H1 (cell line): ENCODE measurements around the gene ZNF761. TPM values are rescaled to one million over a fixed set of nuclear protein-coding genes. Genes with fewer than 3 reads are reported as not detected.
"Not testable (repeated sequence)": the region's sequence is repeated elsewhere in the genome, so short reads cannot be mapped to it uniquely, and the experiment has no call there.

Experiments
- CTCF ChIA-PET: fragments of 300-600 bp; sonication (Branson Sonifier 250); formaldehyde crosslinking; loops from one replicate; lab custom pipeline; 2021; ENCODE audit not compliant: partially characterized antibody; lab: Charles Lee
- POLR2A ChIA-PET: fragments of 300-600 bp; sonication (Branson Sonifier 250); formaldehyde crosslinking; loops from one replicate; lab custom pipeline; 2021; ENCODE audit warnings: inconsistent platforms; ENCODE audit not compliant: partially characterized antibody; lab: Charles Lee
- DNase-seq, 2 experiments: peaks; one replicate each; pipeline versions ENCODE4 v3.0.0 to v3.0.0-alpha.2; 2010 to 2022; ENCODE audit warnings: low spot score in 2 of 2, low read depth in 1 of 2, mixed read lengths in 1 of 2
- FAIRE-seq: peaks from 2 replicates; lab custom pipeline; 2011; peaks lifted over from hg19 to GRCh38; lab: Jason Lieb, UNC
- H2AFZ ChIP-seq: 2 replicates; pipeline ENCODE4 v1.8.1; 2012; ENCODE audit warnings: low read length, inconsistent platforms
- H2AK5ac ChIP-seq: 2 replicates; pipeline ENCODE4 v1.6.1; 2013; ENCODE audit warnings: low read depth, low read length
- H2BK120ac ChIP-seq: replicated peaks from 2 replicates; pipeline ENCODE3; 2013; ENCODE audit warnings: low read depth, low read length, inconsistent platforms
- H2BK12ac ChIP-seq: 2 replicates; pipeline ENCODE4 v1.6.1; 2013; ENCODE audit warnings: low read depth, low read length
- H2BK15ac ChIP-seq: 2 replicates; pipeline ENCODE4 v1.6.1; 2013; ENCODE audit warnings: low read length
- H2BK20ac ChIP-seq: 2 replicates; pipeline ENCODE4 v1.6.1; 2013; ENCODE audit warnings: low read length
- H2BK5ac ChIP-seq: 2 replicates; pipeline ENCODE4 v1.6.1; 2013; ENCODE audit warnings: low read depth, low read length
- H3K14ac ChIP-seq: 2 replicates; pipeline ENCODE4 v1.6.1; 2013; ENCODE audit warnings: inconsistent platforms; ENCODE audit not compliant: insufficient read length
- H3K18ac ChIP-seq: 2 replicates; pipeline ENCODE4 v1.6.1; 2013; ENCODE audit warnings: low read length; ENCODE audit errors: extremely low read depth
- H3K23ac ChIP-seq: 2 replicates; pipeline ENCODE4 v1.6.1; 2013; ENCODE audit warnings: inconsistent platforms; ENCODE audit not compliant: insufficient read length
- H3K23me2 ChIP-seq: 2 replicates; pipeline ENCODE4 v1.6.1; 2013; ENCODE audit warnings: low read depth, low read length
- H3K27ac ChIP-seq: 2 replicates; pipeline ENCODE4 v1.6.1; 2011; ENCODE audit warnings: low read depth, low read length, inconsistent platforms
- H3K27me3 ChIP-seq, 4 experiments: replicated peaks in 1 of 4; 1 replicate in 1 of 4; 2 replicates in 3 of 4; pipeline versions ENCODE4 v1.6.1 to v1.8.1; 2011 to 2013; ENCODE audit warnings: low read length in 3 of 4, mild to moderate bottlenecking in 3 of 4, inconsistent platforms in 2 of 4, mixed read lengths in 2 of 4, moderate library complexity in 1 of 4; ENCODE audit not compliant: control insufficient read depth in 3 of 4, insufficient read depth in 3 of 4; ENCODE audit errors: extremely low read depth in 1 of 4
- H3K36me3 ChIP-seq, 4 experiments: 2 replicates each; pipeline versions ENCODE4 v1.6.1 to v1.8.1; 2011 to 2013; ENCODE audit warnings: mild to moderate bottlenecking in 4 of 4, low read length in 3 of 4, moderate library complexity in 2 of 4, control low read depth in 1 of 4, inconsistent platforms in 1 of 4; ENCODE audit not compliant: insufficient read depth in 4 of 4, control insufficient read depth in 2 of 4
- H3K4ac ChIP-seq: replicated peaks from 2 replicates; pipeline ENCODE3; 2013; ENCODE audit warnings: low read length, low read depth, mixed read lengths, inconsistent platforms; ENCODE audit not compliant: insufficient read length
- H3K4me1 ChIP-seq, 4 experiments: replicated peaks in 1 of 4; 1 replicate in 1 of 4; 2 replicates in 3 of 4; pipeline versions ENCODE4 v1.6.1 to v1.8.1; 2011 to 2013; ENCODE audit warnings: low read length in 3 of 4, inconsistent platforms in 2 of 4, mixed read lengths in 1 of 4; ENCODE audit not compliant: insufficient read depth in 4 of 4, control insufficient read depth in 3 of 4
- H3K4me2 ChIP-seq, 2 experiments: 2 replicates each; pipeline versions ENCODE4 v1.6.1 to v1.8.1; 2011 to 2013; ENCODE audit warnings: low read depth in 2 of 2, low read length in 2 of 2, control low read depth in 1 of 2, inconsistent platforms in 1 of 2, mild to moderate bottlenecking in 1 of 2; ENCODE audit not compliant: insufficient read depth in 1 of 2
- H3K4me3 ChIP-seq, 4 experiments: fragments of 200-600, 300-600 bp in 1 of 4; sonication (generic), shearing (Covaris generic), sonication (Bioruptor Twin) in 1 of 4; 2 replicates each; pipeline versions ENCODE4 v1.5.1 to v1.8.1; 2011 to 2016; ENCODE audit warnings: low read length in 4 of 4, low read depth in 3 of 4, control low read depth in 2 of 4, inconsistent platforms in 2 of 4, mild to moderate bottlenecking in 2 of 4, mixed read lengths in 1 of 4, moderate library complexity in 1 of 4; ENCODE audit not compliant: insufficient read depth in 2 of 4; ENCODE audit errors: extremely low read depth in 1 of 4
- H3K56ac ChIP-seq: replicated peaks from 2 replicates; pipeline ENCODE3; 2013; ENCODE audit warnings: low read depth, mild to moderate bottlenecking, mixed read lengths, low read length, inconsistent platforms; ENCODE audit not compliant: insufficient read length
- H3K79me1 ChIP-seq: 2 replicates; pipeline ENCODE4 v1.6.1; 2013; ENCODE audit warnings: low read depth, low read length, control low read depth
- H3K79me2 ChIP-seq, 2 experiments: 2 replicates each; pipeline versions ENCODE4 v1.6.1 to v1.8.1; 2012 to 2013; ENCODE audit warnings: low read length in 2 of 2, mild to moderate bottlenecking in 2 of 2, inconsistent platforms in 1 of 2; ENCODE audit not compliant: insufficient read depth in 2 of 2, control insufficient read depth in 1 of 2
- H3K9ac ChIP-seq, 4 experiments: replicated peaks in 1 of 4; 1 replicate in 1 of 4; 2 replicates in 3 of 4; pipeline versions ENCODE4 v1.6.1 to v1.8.1; 2011 to 2013; ENCODE audit warnings: low read depth in 3 of 4, low read length in 3 of 4, control low read depth in 2 of 4, mild to moderate bottlenecking in 2 of 4, moderate library complexity in 2 of 4, inconsistent platforms in 1 of 4; ENCODE audit errors: extremely low read depth in 1 of 4
- H3K9me3 ChIP-seq, 2 experiments: 2 replicates each; pipeline versions ENCODE4 v1.6.1 to v1.8.1; 2012 to 2013; ENCODE audit warnings: mild to moderate bottlenecking in 2 of 2, moderate library complexity in 2 of 2, control low read depth in 1 of 2, inconsistent platforms in 1 of 2, low read depth in 1 of 2, low read length in 1 of 2, mixed read lengths in 1 of 2; ENCODE audit not compliant: insufficient read depth in 2 of 2
- H4K20me1 ChIP-seq, 2 experiments: replicated peaks in 1 of 2; 2 replicates each; pipeline versions ENCODE3 to v1.8.1; 2011 to 2013; ENCODE audit warnings: inconsistent platforms in 2 of 2, low read length in 2 of 2, mild to moderate bottlenecking in 1 of 2; ENCODE audit not compliant: insufficient read depth in 2 of 2, control insufficient read depth in 1 of 2
- H4K5ac ChIP-seq: 2 replicates; pipeline ENCODE4 v1.6.1; 2013; ENCODE audit warnings: low read length, low read depth, mixed read lengths, inconsistent platforms; ENCODE audit not compliant: insufficient read length
- H4K8ac ChIP-seq: 2 replicates; pipeline ENCODE4 v1.8.0; 2013; ENCODE audit warnings: mild to moderate bottlenecking, moderate library complexity, low read length, inconsistent platforms; ENCODE audit not compliant: insufficient read depth; ENCODE audit errors: extremely low read depth
- H4K91ac ChIP-seq: replicated peaks from 2 replicates; pipeline ENCODE3; 2013; ENCODE audit warnings: low read length, mixed read lengths, inconsistent platforms; ENCODE audit not compliant: insufficient read length
- CBX5 ChIP-seq: fragments of 300-800, 300-1000 bp; sonication (generic); IDR thresholded peaks from 2 replicates; pipeline ENCODE4 v1.7.1; 2016; ENCODE audit warnings: antibody characterized with exemption, low read length, low read depth
- POLR2AphosphoS5 ChIP-seq: IDR thresholded peaks from 2 replicates; pipeline ENCODE4 v1.6.1; 2011; ENCODE audit warnings: low read depth, low read length
- RBBP5 ChIP-seq: IDR thresholded peaks from 2 replicates; pipeline ENCODE4 v1.7.1; 2012; ENCODE audit warnings: low read depth, mild to moderate bottlenecking, inconsistent platforms, low read length, moderate library complexity, borderline replicate concordance
- WGBS, 2 experiments: shearing (Covaris generic) in 1 of 2; methylation state at CpG; one replicate each; pipeline versions ENCODE4 v1.1.6 to v1.1.7; 2013 to 2015; ENCODE audit warnings: low lambda C conversion rate in 2 of 2, mixed read lengths in 2 of 2, inconsistent platforms in 1 of 2, low coverage in 1 of 2, missing lambda C conversion rate in 1 of 2; ENCODE audit not compliant: insufficient replicate concordance in 2 of 2, insufficient coverage in 1 of 2, insufficient read length in 1 of 2; ENCODE audit errors: extremely low coverage in 1 of 2, missing lambda C conversion rate in 1 of 2; 5-methylcytosine and 5-hydroxymethylcytosine counted together
- polyA plus RNA-seq, 7 experiments: library from polyadenylated mRNA; depleted of rRNA in 3 of 7; stranded (reverse) in 5 of 7; unstranded in 2 of 7; fragments of >200 nt in 5 of 7; fragments of 200-250 nt in 2 of 7; gene quantifications; 1 replicate in 5 of 7; 2 replicates in 1 of 7; 4 replicates in 1 of 7; pipeline versions ENCODE4 v1.2.1 to v1.2.3, GENCODE V29; 2011 to 2013; ENCODE audit warnings: missing spikeins in 2 of 7, mixed read lengths in 2 of 7
- total RNA-seq: library from RNA; stranded (reverse); fragmentation: NEBNext Ultra II Directional; extraction: Animal tissue kit (Norgen Biotek cat#: 25700); gene quantifications from 2 replicates; pipeline ENCODE4 v1.2.1, GENCODE V29; 2021
- TF ChIP-seq, protein P1 (sequence below), 3 experiments: IDR thresholded peaks; 1 replicate in 2 of 3; 2 replicates in 1 of 3; pipeline versions ENCODE4 v1.5.1 to v1.6.1; 2011; ENCODE audit warnings: low read length in 3 of 3, mild to moderate bottlenecking in 3 of 3, inconsistent platforms in 2 of 3, low read depth in 1 of 3, moderate library complexity in 1 of 3; ENCODE audit not compliant: insufficient read depth in 1 of 3; ENCODE audit errors: control extremely low read depth in 1 of 3

The ZNF761 gene
- total and polyA plus RNA-seq, 2 of the 8 experiments (the other 6 are each of a cell fraction or from before 2014, with no cell fraction given), result 11.1 to 25.1 TPM

GRCh38 chr19:53467485-53468262 is 35.9 kb downstream of the ZNF761 start, which contains the start of gene ZNF813 (continued):
- TF ChIP-seq RBBP5 (peak; percentile 60; the same call in 1 of the 2 replicates), POLR2AphosphoS5 (no peak), CBX5 (no peak)
- TF ChIP-seq, protein P1, sequence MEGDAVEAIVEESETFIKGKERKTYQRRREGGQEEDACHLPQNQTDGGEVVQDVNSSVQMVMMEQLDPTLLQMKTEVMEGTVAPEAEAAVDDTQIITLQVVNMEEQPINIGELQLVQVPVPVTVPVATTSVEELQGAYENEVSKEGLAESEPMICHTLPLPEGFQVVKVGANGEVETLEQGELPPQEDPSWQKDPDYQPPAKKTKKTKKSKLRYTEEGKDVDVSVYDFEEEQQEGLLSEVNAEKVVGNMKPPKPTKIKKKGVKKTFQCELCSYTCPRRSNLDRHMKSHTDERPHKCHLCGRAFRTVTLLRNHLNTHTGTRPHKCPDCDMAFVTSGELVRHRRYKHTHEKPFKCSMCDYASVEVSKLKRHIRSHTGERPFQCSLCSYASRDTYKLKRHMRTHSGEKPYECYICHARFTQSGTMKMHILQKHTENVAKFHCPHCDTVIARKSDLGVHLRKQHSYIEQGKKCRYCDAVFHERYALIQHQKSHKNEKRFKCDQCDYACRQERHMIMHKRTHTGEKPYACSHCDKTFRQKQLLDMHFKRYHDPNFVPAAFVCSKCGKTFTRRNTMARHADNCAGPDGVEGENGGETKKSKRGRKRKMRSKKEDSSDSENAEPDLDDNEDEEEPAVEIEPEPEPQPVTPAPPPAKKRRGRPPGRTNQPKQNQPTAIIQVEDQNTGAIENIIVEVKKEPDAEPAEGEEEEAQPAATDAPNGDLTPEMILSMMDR (IDR thresholded peaks at IDR 0.05; ENCODE audit: control extremely low read depth in 1 of 3, insufficient read depth in 1 of 3, low read depth in 1 of 3, low read length in 3 of 3), result no peak

DNA sequence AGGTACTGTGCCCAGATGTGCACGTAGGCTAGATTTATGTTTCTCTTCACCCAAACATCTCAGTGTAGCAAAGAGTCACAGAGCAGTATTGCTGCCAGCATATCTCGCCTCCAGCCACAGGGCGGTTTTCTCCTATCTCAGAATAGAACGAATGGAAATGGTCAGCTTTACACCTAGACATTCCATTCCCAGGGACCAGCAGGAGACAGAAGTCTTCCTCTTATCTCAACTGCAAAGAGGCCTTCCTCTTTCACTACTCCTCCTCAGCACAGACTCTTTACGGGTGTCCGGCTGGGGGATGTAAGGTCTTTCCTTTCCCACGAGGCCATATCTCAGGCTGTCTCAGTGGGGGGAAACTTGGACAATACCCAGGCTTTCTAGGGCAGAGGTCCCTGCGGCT is 36.8 kb downstream of the ZNF761 start:
- H4K20me1 ChIP-seq, H3K9me3 ChIP-seq, H2BK12ac ChIP-seq, FAIRE-seq, H3K4ac ChIP-seq, CTCF ChIA-PET, H3K18ac ChIP-seq, H3K23ac ChIP-seq, H4K5ac ChIP-seq, H3K27me3 ChIP-seq, H2AK5ac ChIP-seq, H2BK15ac ChIP-seq, H3K56ac ChIP-seq, H3K79me1 ChIP-seq, H3K23me2 ChIP-seq, H3K27ac ChIP-seq, H4K91ac ChIP-seq, H2BK120ac ChIP-seq, H3K14ac ChIP-seq, DNase-seq, H2AFZ ChIP-seq, H2BK20ac ChIP-seq, H4K8ac ChIP-seq, H3K36me3 ChIP-seq, H3K4me1 ChIP-seq, H2BK5ac ChIP-seq: not testable (repeated sequence)
- H3K4me3 ChIP-seq, result peak overlapping the region; percentile 68 to 99 (median 92); a peak in 7 of 8 replicates
- H3K79me2 ChIP-seq, result peaks cover 0 to 27% of the 10 kb centered on the region in 2 experiments; a peak in 2 of 4 replicates
- peak overlapping the region; percentile 76 to 83 for H3K4me2 ChIP-seq
- POLR2A ChIA-PET, result interaction anchor here (0.7 kb wide), 1 partner anchor 17 kb away, joined by 4 read pairs; no protein-coding TSS in a partner anchor
- H3K9ac ChIP-seq, result peak overlapping the region in 1 of 4 experiments; percentile 43; a peak in 2 of 7 replicates
- 32% methylated on average over 8 of the region's 8 CpGs; no CpG with 5 or more reads in 1 of the 2 experiments for WGBS, 2 experiments
